Glomerular visceral epithelial cell (primary cell): ENCODE results near the gene RANGRF.
"Not testable (repeated sequence)": the region's sequence is repeated elsewhere in the genome, so short reads cannot be mapped to it uniquely, and the experiment has no call there.

Experiments used
- DNase-seq: peaks from one replicate; pipeline ENCODE4 v3.0.0-alpha.2; 2016; ENCODE audit errors: extremely low spot score

RANGRF gene, protein sequence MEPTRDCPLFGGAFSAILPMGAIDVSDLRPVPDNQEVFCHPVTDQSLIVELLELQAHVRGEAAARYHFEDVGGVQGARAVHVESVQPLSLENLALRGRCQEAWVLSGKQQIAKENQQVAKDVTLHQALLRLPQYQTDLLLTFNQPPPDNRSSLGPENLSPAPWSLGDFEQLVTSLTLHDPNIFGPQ

DNA sequence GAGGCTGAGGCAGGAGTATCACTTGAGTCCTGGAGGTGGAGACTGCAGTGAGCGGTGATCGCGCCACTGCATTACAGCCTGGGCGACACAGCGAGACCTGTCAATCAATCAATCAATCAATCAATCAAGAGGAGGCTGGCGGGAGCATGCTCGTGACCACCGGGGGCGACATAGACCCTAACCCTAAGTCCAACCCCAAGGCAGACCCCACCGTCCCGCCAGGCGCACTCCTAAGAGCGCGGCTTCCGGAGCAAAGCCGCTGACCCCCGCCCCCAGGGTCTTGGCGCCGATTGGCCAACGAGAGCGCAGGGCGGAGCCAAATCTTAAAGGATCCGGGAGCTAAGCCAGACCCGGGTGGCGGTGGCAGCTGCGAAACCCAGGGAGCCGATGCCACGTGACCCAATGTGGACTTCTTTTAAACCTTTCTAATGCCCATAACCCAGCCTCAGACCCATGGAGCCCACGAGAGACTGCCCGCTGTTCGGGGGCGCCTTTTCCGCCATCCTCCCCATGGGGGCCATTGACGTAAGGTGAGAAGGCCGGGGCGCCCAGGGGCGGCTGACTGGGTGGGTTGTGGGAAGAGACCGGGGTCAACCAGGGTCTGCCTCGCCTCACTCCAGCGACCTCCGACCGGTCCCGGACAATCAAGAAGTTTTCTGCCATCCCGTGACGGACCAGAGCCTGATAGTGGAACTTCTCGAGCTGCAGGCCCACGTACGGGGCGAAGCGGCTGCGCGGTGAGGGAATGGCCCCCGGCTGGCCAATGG is at the start of gene RANGRF:
RANGRF (plus strand) TSS at position 335 of the 767 bp plus-strand sequence; CDS start at position 454, 119 bp downstream.
- DNase-seq: peak; percentile 81

DNA sequence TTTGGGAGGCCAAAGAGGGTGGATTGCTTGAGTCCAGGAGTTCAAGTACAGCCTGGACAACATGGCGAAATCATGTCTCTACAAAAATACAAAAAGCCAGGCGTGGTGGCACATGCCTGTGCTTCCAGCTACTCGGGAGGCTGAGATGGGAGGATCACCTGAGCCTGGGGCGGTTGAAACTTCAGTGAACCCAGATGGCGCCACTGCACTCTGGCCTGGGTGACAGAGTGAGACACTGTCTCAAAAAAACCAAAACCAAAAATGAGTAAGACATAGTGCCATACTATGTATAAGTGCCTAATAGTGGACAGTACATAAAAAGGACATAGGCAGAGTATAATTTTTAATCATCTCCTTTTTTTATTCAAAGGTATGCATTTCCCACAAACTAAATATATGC is 44.6 kb upstream of the RANGRF start:
- no peak for DNase-seq

DNA sequence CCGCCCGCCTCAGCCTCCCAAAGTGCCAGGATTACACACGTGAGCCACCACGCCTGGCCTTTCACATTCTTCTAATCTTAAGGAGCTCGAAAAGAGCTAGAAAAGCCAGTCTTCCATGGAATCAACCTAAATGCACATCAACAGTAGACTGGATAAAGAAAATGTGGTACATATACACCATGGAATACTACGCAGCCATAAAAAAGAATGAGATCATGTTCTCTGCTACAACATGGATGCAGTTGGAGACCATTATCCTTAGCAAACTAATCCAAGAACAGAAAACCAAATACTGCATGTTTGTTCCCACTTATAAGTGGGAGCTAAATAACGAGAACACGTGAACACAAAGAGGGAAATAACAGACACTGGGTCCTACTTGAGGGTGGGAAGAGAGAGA is 43.7 kb upstream of the RANGRF start:
- no peak for DNase-seq

DNA sequence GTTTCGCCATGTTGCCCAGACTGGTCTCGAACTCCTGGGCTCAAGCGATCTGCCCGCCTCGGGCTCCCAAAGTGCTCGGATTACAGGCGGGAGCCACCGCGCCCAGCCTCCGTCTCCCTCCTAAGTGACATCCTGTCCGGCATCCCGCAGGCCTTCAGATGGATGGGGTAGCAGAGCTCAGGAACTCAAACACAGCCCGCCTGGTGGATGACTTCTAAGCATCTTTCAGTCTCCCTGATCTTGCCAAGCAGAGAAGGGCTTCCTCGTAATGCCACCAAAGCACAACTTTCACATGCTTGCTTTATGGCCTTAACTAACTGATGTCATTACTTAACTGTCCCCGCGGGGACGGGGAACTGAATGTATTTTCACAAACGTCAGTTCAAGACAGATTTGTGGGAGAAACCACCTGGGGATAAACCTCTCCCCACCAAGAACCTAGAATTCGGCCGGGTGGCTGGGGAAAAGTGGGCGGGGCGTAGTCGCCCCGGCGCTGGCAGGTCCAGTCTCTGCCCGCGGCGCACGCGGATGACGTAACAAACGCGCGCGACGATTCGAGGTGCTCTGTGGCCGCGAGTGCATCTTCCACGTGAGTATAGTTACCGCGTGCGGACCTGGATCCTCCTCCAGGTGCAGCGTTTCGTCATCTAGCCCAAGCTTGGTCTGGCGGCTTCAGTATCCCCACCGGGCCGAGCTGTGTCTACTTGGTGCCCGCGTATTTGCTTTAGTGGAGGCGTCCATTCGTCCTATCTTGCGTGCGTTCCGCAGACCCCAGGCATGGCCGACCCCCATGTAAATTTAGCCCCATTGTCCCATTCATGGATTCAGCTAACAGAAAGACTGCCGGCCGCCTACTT is 39.5 kb upstream of the RANGRF start, which contains the start of gene PFAS:
PFAS (plus strand) TSS at position 539 of the 857 bp plus-strand sequence. CDS start 4,649 bp downstream, outside the sequence.
- peak; percentile 93 for DNase-seq

DNA sequence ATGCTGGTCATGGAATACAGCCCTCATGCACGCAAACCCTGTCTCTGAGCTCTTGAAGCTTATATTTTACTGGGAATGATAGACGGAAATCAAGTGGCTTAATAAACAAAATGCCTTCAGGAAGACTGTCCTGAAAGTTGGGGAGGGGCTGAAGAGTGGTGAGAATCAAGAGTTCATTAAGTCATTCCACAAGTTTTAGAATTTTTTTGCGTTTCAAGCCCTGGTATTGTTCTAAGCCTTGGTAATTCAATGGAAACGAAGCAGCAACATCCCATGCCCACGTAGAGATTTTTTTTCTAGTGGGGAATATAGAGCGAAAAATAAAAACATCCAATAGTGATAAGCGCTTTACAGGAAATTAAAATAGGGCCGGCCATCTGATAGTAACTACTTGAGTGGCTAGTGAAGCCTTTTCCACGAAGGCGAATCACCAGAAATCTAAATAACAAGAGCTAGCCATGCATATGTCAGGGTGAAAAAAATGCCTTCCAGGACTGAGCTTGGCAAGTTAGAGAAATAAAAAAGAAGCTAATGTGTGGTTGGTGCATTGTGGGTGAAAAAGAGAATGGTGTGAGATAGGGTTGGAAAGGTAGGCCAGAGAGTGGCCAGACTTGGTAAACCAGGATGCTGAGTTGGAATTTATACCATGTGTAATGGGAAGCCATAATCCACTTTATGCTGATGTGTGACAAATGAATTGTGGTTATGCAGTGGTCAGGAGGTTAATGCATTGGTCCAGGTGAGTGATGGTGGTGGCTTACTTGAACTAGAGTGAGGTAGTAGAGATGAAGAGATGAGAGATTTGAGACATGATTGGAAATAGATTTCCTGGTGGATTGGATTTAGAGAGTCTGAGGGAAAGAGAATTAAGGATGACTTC is 38.6 kb upstream of the RANGRF start:
- no peak for DNase-seq

DNA sequence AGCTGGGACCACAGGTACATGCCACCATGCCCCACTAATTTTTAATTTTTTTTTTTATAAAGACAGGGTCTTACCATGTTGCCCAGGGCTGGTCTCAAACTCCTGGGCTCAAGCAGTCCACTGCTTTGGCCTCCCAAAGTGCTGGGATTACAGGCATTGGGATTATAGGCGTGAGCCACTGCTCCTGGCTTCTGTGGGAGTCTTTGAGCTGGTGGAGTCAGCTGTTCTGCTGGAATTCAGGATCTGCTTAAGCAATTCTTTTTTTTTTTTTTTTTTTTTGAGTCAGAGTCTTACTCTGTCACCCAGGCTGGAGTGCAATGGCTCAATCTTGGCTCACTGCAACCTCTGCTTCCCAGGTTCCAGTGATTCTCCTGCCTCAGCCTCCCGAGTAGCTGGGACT is 37.1 kb upstream of the RANGRF start:
- DNase-seq: not testable (repeated sequence)

DNA sequence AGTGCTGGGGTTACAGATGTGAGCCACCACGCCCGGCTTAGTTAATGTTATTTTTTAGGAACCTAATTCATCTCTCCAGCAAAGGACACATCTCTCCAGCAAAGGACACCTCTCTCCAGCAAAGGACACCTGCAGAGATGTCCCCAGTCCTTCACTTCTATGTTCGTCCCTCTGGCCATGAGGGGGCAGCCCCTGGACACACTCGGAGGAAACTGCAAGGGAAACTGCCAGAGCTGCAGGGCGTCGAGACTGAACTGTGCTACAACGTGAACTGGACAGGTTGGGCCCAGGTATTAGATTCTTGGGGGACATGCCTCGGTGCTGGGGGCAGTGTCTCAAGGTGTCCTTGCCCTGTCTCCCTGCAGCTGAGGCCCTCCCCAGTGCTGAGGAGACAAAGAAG is 34.7 kb upstream of the RANGRF start:
- DNase-seq: no peak

DNA sequence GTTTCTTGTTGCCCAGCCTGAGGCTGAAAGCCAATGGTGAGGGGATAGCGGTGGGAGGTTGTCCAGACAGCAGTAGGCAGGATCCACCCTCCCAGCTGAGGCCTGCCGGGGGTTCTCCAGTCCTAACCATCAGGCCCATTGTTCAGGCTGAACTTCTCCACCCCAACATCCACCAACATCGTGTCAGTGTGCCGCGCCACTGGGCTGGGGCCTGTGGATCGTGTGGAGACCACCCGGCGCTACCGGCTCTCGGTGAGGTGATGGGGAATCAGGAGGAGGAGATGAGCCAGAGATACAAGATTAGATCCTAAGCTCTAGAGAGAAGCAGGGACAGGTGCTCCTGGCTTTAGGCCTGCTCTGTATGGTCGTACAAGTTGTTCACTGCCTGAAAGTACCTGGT is 33.6 kb upstream of the RANGRF start:
- no peak for DNase-seq

DNA sequence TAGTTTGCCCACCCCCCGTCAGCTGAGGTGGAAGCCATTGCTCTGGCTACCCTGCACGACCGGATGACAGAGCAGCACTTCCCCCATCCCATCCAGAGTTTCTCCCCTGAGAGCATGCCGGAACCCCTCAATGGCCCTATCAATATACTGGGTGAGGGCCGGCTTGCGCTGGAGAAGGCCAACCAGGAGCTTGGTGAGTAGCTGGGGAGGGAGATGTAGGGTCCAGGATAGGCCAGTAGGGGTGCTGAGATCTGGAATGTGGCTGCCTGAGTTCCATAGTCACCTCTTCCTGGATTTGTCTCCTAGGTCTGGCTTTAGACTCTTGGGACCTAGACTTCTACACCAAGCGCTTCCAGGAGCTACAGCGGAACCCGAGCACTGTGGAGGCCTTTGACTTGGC is 33.0 kb upstream of the RANGRF start:
- no peak for DNase-seq

DNA sequence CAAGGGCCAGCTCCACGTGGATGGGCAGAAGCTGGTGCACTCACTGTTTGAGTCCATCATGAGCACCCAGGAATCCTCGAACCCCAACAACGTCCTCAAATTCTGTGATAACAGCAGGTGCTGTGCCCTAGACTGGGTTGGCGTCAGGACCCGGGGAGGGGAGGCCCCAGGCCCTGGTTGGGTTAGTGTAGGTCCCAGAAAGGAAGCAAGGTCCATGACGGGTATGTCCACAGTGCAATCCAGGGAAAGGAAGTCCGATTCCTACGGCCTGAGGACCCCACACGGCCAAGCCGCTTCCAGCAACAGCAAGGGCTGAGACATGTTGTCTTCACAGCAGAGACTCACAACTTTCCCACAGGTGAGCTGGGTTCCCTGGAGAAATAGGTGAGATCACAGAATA is 32.2 kb upstream of the RANGRF start:
- DNase-seq: no peak

DNA sequence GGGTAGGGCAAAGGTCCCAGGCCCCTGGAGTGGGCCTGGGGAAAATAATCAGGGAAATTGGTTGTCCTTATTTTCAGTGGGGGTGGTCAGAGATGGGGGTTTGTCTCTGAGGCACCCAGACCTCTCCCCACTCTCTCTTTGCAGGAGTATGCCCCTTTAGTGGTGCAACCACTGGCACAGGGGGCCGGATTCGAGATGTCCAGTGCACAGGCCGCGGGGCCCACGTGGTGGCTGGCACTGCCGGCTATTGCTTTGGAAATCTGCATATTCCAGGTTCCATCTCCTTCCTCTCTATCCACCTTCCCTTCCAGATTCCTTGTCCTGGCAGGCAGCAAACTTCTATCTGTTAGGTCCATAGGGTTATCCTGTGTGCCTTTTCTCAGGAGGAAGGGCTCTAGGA is 31.8 kb upstream of the RANGRF start:
- DNase-seq: no peak

DNA sequence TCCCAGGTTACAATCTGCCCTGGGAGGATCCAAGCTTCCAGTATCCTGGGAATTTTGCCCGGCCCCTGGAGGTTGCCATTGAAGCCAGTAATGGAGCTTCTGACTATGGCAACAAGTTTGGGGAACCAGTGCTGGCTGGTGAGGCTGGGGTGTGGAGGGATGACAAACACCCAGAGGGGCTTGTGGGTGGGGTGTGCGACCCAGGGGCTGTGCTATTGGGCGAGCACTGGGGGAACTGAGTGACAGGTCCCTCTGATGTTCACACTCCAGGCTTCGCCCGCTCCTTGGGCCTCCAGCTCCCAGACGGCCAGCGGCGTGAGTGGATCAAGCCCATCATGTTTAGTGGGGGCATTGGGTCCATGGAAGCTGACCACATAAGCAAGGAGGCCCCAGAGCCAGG is 30.7 kb upstream of the RANGRF start:
- no peak for DNase-seq

DNA sequence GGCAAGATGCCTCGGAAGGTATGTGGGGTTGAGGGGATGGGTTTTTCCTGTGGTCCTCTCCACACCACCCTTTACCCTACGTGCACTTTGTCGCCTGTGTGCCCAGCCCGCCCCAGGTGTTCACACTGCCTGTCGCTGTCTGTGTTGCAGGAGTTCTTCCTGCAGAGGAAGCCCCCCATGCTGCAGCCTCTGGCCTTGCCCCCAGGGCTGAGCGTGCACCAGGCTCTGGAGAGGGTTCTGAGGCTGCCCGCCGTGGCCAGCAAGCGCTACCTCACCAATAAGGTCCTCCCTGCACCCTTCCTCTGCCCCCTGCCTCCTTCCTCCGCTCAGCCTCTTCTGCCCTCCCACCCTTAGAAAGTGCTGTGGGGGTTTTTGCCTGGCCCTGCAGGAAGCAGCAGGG is 24.1 kb upstream of the RANGRF start:
- DNase-seq: no peak

DNA sequence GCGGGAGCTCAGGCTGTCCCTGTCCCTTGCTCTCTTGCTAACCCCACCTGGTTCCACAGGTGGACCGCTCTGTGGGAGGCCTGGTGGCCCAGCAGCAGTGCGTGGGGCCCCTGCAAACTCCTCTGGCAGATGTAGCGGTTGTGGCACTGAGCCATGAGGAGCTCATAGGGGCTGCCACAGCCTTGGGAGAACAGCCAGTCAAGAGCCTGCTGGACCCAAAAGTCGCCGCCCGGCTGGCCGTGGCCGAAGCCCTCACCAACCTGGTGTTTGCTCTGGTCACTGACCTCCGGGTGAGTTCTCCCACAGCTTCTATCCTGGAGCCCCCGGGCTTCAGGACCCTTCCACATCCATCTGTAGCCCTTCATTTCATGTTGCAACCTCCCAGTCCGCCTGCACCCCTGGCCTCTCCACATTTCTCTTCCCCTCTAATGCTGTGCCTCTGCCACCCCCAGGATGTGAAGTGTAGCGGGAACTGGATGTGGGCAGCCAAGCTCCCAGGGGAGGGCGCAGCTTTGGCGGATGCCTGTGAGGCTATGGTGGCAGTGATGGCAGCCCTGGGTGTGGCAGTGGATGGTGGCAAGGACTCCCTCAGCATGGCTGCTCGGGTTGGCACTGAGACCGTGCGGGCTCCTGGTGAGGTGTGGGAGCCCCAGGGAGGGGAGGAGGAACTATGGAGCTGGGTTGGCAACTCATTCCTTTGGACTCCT is 23.5 kb upstream of the RANGRF start:
- DNase-seq: no peak

DNA sequence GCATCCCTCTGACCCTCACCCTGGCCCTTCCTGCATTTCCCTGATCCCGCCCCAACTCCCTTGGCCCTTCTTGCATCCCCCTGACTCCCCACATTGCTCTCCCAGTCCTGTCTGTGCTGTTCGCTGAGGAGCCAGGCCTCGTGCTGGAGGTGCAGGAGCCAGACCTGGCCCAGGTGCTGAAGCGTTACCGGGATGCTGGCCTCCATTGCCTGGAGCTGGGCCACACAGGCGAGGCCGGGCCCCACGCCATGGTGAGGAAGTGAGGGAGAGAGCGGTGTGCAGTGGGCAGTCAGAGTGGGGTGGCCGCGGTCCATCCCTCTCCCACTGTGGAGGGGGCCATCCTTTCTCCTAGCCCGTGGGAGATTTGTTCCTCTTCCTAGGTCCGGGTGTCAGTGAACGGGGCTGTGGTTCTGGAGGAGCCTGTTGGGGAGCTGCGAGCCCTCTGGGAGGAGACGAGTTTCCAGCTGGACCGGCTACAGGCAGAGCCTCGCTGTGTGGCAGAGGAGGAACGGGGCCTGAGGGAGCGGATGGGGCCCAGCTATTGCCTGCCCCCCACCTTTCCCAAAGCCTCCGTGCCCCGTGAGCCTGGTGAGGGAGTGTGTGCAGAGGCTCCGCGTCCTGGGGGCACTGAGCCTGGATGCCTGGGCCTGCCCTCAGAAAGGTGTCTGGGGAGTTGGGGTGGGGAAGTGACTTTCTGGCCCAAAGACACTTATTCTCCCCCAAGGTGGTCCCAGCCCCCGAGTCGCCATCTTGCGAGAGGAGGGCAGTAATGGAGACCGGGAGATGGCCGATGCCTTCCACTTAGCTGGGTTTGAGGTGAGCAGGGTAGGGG is 21.6 kb upstream of the RANGRF start:
- no peak for DNase-seq

DNA sequence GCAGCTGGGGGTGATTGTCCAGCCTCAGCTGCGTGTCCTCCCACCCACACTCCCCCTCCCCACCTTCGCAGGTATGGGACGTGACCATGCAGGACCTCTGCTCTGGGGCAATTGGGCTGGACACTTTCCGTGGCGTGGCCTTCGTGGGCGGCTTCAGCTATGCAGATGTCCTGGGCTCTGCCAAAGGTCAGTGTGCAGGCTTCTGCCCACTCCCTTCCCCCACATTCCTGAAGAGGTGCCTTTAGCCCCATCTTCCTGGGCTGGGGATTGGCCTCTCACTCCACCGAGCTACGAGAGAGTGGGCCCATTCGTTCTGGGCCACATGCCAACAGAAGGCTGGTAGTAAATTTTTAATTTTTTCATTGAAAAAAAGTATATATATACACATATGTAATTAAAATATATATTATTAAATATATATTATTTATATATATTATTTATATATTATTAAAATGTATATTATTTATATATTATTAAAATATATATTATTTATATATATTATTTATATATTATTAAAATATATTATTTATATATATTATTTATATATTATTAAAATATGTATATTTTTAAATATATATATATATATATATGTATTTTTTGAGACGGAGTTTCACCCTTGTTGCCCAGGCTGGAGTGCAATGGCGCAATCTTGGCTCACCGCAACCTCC is 20.9 kb upstream of the RANGRF start:
- DNase-seq: no peak

DNA sequence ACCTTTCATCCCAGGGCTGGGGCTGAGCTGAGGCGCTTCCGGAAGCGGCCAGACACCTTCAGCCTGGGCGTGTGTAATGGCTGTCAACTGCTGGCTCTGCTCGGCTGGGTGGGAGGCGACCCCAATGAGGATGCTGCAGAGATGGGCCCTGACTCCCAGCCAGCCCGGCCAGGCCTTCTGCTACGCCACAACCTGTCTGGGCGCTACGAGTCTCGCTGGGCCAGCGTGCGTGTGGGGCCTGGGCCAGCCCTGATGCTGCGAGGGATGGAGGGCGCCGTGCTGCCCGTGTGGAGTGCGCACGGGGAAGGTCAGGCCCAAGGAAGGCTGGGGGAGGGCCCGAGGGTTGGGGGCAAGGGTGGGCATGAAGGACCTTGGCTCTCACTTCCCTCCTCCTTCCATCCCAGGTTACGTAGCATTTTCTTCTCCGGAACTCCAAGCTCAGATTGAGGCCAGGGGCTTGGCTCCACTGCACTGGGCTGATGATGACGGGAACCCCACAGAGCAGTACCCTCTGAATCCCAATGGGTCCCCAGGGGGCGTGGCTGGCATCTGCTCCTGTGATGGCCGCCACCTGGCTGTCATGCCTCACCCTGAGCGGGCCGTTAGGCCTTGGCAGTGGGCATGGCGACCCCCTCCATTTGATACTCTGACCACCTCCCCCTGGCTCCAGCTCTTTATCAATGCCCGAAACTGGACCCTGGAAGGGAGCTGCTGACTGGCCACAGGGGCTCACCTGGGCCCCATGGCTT is 19.7 kb upstream of the RANGRF start:
- DNase-seq: no peak

DNA sequence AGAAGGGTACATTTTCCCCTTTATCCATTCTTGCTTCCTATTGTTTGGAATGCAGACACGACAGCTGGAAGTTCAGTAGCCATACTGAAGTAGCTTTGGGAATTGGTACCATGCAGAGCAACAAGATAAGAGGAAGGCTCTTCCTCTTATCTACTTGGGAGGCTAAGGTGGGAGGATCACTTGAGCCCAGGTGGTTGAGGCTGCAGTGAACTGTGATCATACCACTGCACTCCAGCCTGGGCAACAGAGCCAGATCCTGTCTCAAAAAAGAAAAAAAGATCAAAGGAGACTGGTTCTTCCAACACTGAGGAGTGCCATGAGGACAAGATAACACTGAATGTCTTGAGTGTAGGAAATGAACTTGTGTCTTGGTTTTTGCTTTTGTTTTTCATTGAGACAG is 16.0 kb upstream of the RANGRF start:
- DNase-seq: no peak
